Tongue (tissue), 2 donors: ENCODE measurements around the gene YBX1. TPM values are rescaled to one million over a fixed set of nuclear protein-coding genes. Genes with fewer than 3 reads are reported as not detected.

Source experiments
- DNase-seq: peaks from one replicate; pipeline ENCODE4 v3.0.0-alpha.2; 2015
- total RNA-seq: library from RNA; depleted of rRNA; stranded (reverse); fragments of >200 nt; gene quantifications from one replicate; pipeline ENCODE4 v1.2.3, GENCODE V29; 2014

YBX1 gene
- total RNA-seq, 1 donor from 2014 or later, result 557 TPM

DNA sequence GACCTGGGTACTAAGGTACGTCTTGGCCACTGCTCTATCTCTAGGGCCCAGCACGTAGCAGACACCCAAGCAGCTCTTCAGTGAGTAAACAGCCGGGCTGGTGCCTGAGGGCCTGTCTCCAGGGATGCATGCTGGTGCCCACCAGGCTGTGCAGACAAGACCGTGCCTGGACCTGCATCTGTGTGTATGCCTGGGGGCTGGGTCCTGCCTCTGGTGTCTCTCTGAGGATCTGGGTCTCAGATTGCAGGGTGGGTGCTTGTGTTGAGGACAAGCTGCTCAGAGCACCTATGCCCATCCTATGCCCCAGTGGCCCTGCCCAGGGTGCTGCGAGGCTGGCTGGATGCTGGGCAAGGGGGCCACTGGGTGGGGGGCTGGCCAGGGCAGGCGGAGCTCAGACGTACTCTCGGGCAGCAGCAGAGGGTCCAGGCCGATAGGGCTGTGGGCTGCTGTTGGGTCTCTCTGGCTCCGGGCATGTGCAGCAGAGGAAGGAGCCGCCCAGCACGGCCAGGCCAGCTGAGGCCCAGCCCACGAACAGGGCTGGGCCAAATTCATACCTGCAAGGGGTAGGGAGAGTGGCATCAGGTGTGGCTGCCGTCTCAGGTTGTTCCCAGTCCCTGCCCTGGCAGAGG lies 53.4 kb downstream of the YBX1 start:
- DNase-seq, result no peak

DNA sequence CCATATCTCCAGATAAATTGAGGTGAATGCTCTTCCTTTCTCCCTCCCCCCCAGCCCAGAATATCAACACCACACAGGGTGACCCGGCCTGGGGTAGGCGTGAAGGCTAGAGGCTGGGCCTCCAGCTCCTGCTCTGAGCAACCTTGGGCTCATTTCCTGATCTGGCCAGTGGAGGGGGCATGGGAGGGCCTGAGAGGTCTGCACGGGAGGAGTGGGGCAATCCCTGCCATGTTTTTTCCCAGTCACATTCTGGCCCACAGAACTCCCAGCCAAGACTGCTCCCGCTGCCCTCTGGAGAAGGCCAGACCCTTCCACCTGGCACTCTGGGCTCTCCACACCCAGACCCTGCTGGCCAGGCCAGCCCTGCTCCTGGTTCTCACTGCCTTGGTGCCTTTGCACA lies 53.9 kb downstream of the YBX1 start:
- no peak for DNase-seq

DNA sequence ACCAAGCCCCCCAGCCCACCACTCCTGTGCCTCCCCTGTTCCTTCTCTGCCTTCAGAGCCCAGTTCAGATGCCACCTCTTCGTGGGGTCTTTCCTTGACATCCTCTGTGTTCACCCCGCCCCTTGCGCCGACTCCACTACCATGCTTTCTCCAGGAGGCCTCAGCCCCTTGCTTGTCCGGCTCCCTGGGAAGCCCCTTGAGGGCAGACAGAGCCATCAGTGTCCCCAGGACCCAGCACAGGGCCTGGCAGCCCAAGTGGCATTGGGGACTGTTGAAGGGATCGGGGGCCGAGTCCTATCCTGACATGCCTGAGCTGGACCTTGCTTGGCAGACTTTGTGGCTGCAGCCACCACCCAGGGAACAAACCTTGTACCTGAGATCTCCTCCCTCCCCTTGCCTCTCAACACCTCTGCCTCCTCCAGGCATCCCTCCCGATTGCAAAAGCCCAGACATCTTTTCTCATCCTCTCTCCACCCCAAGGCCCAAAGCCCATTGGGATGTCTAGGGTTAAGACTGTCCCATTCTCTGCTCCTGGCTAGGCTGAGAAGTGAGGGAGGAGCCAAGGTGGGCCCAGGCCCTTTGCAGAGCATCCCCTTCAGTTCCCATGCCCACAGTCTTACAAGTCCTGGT lies 54.5 kb downstream of the YBX1 start:
- no peak for DNase-seq

DNA sequence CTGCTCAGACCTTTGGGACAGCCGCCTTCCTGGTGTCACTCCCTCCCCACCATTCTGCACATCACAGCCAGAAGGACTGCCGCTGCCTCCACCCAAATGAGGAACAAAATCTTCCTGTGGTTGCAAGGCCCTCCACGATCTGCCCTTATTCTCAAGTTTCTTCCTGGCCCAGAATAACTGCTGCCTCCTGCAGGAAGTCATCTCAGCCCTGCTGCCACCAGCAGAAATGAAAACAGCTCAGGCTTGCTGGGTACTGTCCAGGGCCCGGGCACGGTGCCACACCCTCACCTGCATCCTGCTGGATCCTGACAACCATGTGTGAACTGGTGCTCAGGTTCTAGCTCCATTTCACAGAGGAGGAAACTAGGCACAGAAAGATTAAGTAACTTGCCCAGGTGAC lies 55.0 kb downstream of the YBX1 start:
- DNase-seq, result no peak

GRCh38 chr1:42737986-42738677 lies 55.9 kb downstream of the YBX1 start:
- no peak for DNase-seq

- no peak for DNase-seq
Observed at GRCh38 chr1:42738678-42739226, 56.5 kb downstream of the YBX1 start.

DNA sequence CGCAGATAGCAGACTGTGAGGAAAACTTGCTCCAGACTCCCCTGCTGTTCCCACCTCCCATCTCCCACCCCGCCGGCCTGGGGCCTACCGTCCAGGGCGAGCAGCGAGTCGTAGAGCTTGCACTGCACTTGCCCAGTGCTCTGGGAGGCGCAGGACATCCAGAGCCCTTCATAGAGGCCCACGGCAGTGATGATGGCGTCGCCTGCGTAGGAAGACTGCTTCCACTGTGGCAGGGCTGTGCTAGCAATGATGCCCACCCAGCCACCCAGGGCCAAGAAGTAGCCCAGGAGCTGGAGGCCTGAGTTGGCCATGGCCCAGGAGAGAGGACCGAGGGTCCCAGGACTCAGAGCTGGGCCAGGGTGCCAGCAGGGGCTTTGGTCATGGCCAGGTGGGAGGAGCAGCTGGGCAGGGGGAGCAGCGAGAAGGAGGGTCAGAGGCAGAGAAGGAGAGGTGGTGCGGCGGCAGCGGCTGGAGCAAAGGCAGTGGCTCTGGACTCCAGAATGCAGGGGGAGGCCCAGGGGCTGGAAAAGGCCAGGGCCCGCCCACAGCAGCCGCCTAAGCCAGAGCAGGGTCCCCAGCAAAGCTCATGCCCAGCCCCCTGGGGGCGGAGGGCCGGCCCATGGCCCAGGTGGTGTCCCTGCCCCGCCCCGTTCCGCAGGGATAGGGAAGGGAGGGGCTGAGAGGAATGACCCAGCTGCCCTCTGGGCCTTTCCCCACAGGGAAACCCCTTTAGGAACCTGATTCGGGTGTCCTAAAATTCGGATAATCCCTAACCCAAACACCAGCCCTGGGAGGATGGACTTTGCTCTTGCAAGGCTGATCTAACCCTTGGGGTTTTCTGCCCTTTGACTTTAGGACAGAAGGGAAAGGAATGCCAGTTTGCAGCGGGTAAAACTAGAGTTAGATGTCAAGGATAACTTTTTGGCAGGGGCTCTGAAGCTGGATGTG lies 57.8 kb downstream of the YBX1 start, which contains the start of gene CLDN19:
Gene CLDN19, minus strand, starts transcription at position 484 of the 948 bp plus-strand sequence. Its CDS starts 173 bp downstream, at position 311.
- DNase-seq, result peak; percentile 36

DNA sequence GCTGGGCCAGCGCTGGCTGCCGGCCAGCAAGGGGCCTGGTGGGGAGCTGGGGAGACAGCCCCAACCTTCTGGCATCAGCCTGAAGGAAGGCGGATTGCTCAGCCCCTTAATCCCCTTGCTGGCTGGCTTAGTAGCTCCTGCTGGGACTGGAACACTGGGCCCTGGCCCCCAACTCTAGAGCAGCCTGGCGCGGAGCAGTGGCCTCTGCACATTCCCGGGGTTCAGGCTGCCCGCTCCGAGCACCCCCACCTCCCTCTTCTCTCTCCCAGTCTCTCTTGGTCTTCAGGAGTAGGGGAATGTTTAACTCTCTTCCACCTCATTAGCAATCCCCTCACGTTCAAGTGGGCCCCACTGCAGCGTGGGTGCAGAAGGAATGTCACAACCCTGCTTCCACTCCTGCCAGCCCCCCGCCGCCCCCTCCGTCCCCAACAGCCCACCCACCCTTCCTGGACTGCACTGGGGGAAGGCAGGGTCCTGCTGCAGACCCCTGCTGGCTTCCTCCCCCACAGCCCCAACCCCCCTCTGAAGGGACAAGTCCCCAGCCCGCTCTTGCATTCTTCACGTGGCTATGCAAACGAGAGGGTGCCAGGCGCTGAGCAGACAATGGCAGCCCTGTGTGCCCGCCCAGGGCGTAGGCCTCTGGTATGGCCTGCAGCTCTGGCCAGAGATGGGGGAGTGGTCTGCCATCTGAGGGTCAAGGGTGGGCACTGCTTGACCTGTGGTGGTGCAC lies 58.8 kb downstream of the YBX1 start:
- DNase-seq, result no peak

GRCh38 chr1:42741706-42742105 lies 59.5 kb downstream of the YBX1 start:
- DNase-seq, result no peak

GRCh38 chr1:42742141-42742540 lies 59.9 kb downstream of the YBX1 start:
- no peak for DNase-seq

GRCh38 chr1:42742617-42743316 lies 60.5 kb downstream of the YBX1 start:
- no peak for DNase-seq

DNA sequence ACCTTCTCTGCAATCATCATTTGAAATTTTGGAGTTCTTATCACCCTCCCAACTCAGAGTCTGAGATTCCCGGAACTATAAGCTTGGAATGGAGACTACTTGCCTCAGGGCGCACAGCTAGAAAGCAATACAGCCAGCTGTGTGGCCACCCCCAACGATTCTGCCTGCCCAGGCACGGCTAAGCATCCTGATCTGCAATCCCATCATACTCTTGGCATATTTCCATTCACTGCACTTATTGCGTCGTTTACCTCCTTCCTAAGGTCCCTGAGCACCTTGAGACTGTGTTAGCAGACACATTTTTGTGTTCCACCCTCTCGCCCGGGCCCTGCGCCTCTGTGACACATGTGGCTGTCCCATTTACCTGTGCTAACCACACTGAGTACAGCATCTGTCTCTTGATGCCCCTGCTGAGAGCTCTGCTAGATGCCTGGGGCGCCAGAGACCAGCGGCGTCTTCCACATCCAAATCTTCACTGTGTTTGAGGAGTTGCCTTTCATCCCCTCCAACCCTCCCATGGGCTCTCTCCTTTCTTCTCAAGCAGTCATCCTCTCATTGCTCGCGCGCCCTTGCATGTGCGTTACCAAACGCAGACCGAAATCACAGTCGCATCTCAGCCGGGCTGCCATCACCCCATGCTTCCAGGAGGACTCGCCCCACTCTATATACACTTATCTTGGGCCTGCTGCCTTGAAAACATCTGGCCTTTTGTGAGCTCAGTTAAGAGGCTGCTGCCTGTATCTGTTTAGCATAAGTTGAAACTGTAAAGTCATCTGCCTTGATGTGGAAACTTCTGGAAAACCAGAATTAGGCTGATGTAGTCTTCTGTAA lies 61.3 kb downstream of the YBX1 start:
- peak; percentile 61 for DNase-seq

- DNase-seq, result no peak
Observed at GRCh38 chr1:42744148-42744413, 61.9 kb downstream of the YBX1 start.

GRCh38 chr1:42745851-42746250 lies 63.6 kb downstream of the YBX1 start:
- no peak for DNase-seq

DNA sequence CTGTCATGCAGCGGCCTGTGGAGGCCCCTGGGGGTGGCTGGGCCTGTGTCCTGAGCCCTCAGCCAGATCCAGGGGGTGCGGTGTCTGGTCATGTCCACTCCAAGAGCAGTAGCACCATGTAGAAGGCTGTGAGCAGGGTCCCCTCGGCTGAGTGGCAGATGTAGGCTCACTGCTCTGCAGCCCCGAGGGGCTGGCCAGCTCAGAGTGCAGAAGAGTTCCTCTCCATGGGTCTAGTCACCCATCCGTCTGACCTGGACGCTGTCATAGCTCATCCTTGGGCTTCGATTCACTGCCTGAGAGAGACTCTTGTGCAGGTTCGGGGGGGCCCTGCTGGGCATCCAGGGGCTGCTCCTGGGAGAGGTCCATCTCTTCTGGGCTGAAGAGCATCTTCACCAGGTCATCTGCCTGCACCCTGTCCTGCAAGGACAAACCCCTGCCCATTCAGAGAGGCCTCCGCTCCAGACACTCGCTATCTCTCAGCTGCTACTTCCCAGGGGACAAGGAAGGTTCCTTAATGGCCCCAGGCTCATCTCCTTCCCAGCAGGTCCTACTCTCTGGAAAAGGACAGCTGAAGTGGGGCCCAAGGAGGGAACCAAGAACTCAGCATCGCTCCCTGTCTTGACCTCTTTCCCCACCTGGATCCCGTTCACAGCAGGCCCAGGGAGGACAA lies 64.4 kb downstream of the YBX1 start:
- no peak for DNase-seq

DNA sequence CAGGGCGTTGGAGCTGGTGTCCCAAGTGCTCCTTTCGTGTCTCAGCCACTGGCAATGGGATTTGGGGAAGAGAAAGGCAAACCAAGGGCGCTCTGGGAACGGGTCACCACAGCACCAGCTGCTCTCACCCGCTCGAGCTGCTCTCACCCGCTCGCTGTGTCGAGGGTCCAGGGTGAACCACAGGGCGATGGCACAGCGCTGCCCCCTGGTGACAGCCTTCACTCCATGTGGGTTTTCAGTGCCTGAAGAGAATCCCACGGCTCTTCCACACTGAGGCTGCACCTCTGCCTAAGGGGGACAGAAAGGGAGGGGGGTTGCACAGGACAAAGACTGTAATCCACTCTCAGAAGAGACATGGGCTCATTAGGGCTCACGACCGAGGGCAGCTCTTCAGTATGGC lies 64.9 kb downstream of the YBX1 start:
- peak; percentile 75 for DNase-seq

GRCh38 chr1:42748021-42748420 lies 65.8 kb downstream of the YBX1 start:
- no peak for DNase-seq

- no peak for DNase-seq
Observed at GRCh38 chr1:42748461-42749410, 66.5 kb downstream of the YBX1 start.
